HL-60 (cell line): ENCODE results near the gene NBPF11.
"Not testable (repeated sequence)": the region's sequence is repeated elsewhere in the genome, so short reads cannot be mapped to it uniquely, and the experiment has no call there.

Experiments
- GABPA ChIP-seq: IDR thresholded peaks from 2 replicates; pipeline ENCODE4 v1.6.1; 2012; ENCODE audit warnings: low read depth
- POLR2AphosphoS5 ChIP-seq: IDR thresholded peaks from 2 replicates; pipeline ENCODE4 v1.6.1; 2012; ENCODE audit warnings: low read depth
- TF ChIP-seq, protein P1 (sequence below): IDR thresholded peaks from one replicate; pipeline ENCODE4 v1.5.1; 2011; ENCODE audit warnings: low read length, control low read depth, inconsistent platforms; ENCODE audit not compliant: insufficient read depth

DNA sequence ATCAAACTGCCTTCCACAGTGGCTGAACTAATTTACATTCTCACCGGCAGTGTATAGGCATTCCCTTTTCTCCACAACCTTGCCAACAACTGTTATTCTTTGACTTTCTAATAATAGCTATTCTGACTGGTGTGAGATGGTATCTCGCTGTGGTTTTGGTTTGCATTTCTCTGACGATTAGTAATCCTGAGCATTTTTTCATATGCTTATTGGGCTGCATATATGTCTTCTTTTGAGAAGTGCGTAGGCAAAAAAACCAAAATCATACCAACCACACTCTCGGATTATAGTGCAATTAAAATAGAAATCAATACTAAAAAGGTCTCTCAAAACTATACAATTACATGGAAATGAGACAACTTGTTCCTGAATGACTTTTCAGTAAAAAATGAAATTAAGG, 78.7 kb downstream of the NBPF11 start:
- TF ChIP-seq, protein P1, sequence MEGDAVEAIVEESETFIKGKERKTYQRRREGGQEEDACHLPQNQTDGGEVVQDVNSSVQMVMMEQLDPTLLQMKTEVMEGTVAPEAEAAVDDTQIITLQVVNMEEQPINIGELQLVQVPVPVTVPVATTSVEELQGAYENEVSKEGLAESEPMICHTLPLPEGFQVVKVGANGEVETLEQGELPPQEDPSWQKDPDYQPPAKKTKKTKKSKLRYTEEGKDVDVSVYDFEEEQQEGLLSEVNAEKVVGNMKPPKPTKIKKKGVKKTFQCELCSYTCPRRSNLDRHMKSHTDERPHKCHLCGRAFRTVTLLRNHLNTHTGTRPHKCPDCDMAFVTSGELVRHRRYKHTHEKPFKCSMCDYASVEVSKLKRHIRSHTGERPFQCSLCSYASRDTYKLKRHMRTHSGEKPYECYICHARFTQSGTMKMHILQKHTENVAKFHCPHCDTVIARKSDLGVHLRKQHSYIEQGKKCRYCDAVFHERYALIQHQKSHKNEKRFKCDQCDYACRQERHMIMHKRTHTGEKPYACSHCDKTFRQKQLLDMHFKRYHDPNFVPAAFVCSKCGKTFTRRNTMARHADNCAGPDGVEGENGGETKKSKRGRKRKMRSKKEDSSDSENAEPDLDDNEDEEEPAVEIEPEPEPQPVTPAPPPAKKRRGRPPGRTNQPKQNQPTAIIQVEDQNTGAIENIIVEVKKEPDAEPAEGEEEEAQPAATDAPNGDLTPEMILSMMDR: not testable (repeated sequence)
- not testable (repeated sequence) for TF ChIP-seq POLR2AphosphoS5, GABPA
